Measurements from ENCODE around the gene PPP2CA. TPM values are rescaled to one million over a fixed set of nuclear protein-coding genes. Genes with fewer than 3 reads are reported as not detected.

PPP2CA gene
- total and polyA plus RNA-seq, 2 experiments from 2014 or later, result 327 to 508 TPM

GRCh38 chr5:134252671-134253070 is 26.8 kb upstream of the PPP2CA start:
- no peaks in the 10 kb centered on the region for H3K27me3 ChIP-seq
- H3K27ac ChIP-seq, result no peak overlapping the region
- H3K36me3 ChIP-seq, result no peaks in the 10 kb centered on the region

GRCh38 chr5:134250949-134251348 is 25.1 kb upstream of the PPP2CA start:
- Histone ChIP-seq H3K27me3 (no peaks in the 10 kb centered on the region), H3K36me3 (no peaks in the 10 kb centered on the region), H3K9me3 (ENCODE audit: low read depth) (no peaks in the 10 kb centered on the region), H3K4me3 (no peak overlapping the region), H3K4me1 (ENCODE audit: low read depth) (no peaks in the 10 kb centered on the region), H3K27ac (no peak overlapping the region)
- DNase-seq (ENCODE audit: low read depth in 1 of 2, low spot score in 1 of 2), result no peak
- no peak for TF ChIP-seq CTCF (IDR thresholded peaks at IDR 0.05; ENCODE audit: low read depth, low read length)

More at GRCh38 chr5:134252671-134253070, 26.8 kb upstream of the PPP2CA start:
- peak; percentile 28 to 64 for DNase-seq (ENCODE audit: low read depth in 1 of 2, low spot score in 1 of 2)
- Histone ChIP-seq H3K4me3 (no peak overlapping the region), H3K9me3 (ENCODE audit: low read depth) (no peaks in the 10 kb centered on the region), H3K4me1 (ENCODE audit: low read depth) (no peaks in the 10 kb centered on the region)
- TF ChIP-seq CTCF (IDR thresholded peaks at IDR 0.05; ENCODE audit: low read depth, low read length), result no peak

GRCh38 chr5:134249469-134250379 is 23.9 kb upstream of the PPP2CA start:
- H3K36me3 ChIP-seq, result no peaks in the 10 kb centered on the region
- no peak for TF ChIP-seq CTCF (IDR thresholded peaks at IDR 0.05; ENCODE audit: low read depth, low read length)
- H3K9me3 ChIP-seq (ENCODE audit: low read depth), result no peaks in the 10 kb centered on the region
- H3K27me3 ChIP-seq, result no peaks in the 10 kb centered on the region
- peak in 1 of 2 donors; percentile 38 for DNase-seq (ENCODE audit: low read depth in 1 of 2, low spot score in 1 of 2)
- H3K4me1 ChIP-seq (ENCODE audit: low read depth), result peaks cover 3% of the 10 kb centered on the region
- no peak overlapping the region for H3K4me3 ChIP-seq
- no peak overlapping the region for H3K27ac ChIP-seq

GRCh38 chr5:134248256-134248655 is 22.4 kb upstream of the PPP2CA start:
- DNase-seq (ENCODE audit: low read depth in 1 of 2, low spot score in 1 of 2), result no peak
- no peaks in the 10 kb centered on the region for H3K27me3 ChIP-seq
- no peak for TF ChIP-seq CTCF (IDR thresholded peaks at IDR 0.05; ENCODE audit: low read depth, low read length)
- H3K4me1 ChIP-seq (ENCODE audit: low read depth), result peaks cover 3% of the 10 kb centered on the region
- H3K27ac ChIP-seq, result no peak overlapping the region
- H3K4me3 ChIP-seq, result no peak overlapping the region
- H3K9me3 ChIP-seq (ENCODE audit: low read depth), result no peaks in the 10 kb centered on the region
- no peaks in the 10 kb centered on the region for H3K36me3 ChIP-seq

GRCh38 chr5:134247428-134248224 is 21.8 kb upstream of the PPP2CA start:
- Histone ChIP-seq H3K9me3 (ENCODE audit: low read depth) (no peaks in the 10 kb centered on the region), H3K27me3 (no peaks in the 10 kb centered on the region), H3K36me3 (no peaks in the 10 kb centered on the region), H3K4me1 (ENCODE audit: low read depth) (peaks cover 3% of the 10 kb centered on the region), H3K4me3 (no peak overlapping the region), H3K27ac (no peak overlapping the region)
- DNase-seq (ENCODE audit: low read depth in 1 of 2, low spot score in 1 of 2), result peak in 1 of 2 donors; percentile 91
- no peak for TF ChIP-seq CTCF (IDR thresholded peaks at IDR 0.05; ENCODE audit: low read depth, low read length)
